HepG2 (cell line): ENCODE measurements around the gene NAIF1. TPM values are rescaled to one million over a fixed set of nuclear protein-coding genes. Genes with fewer than 3 reads are reported as not detected.

ENCODE experiments used
- ATAC-seq: fragments of 200-7000 bp; cut with Tn5 transposase; 3 replicates; pipeline ENCODE4 v1.9.1; 2020; ENCODE audit warnings: mild to moderate bottlenecking, moderate library complexity
- BruUV-seq: library from RNA; stranded (reverse); fragments of 400-500 nt; replicated peaks from 2 replicates; lab custom pipeline; 2021; lab: Mats Ljungman, UMichigan
- CTCF ChIA-PET: fragments of 300-600 bp; formaldehyde crosslinking; extraction: SDS; loops from one replicate; lab custom pipeline; 2021; ENCODE audit warnings: low total read pairs, inconsistent platforms, low intra/inter-chr PET ratio; lab: Yijun Ruan, JAX
- POLR2A ChIA-PET: fragments of 350-600 bp; sonication (Branson Sonifier 250); formaldehyde crosslinking; loops from one replicate; lab custom pipeline; 2020; ENCODE audit warnings: antibody characterized with exemption, inconsistent platforms; lab: Yijun Ruan, JAX
- DNase-seq: peaks from one replicate; pipeline ENCODE4 v3.0.0-alpha.2; 2015; ENCODE audit warnings: low spot score
- FAIRE-seq: peaks from 3 replicates; lab custom pipeline; 2011; peaks lifted over from hg19 to GRCh38; lab: Jason Lieb, UNC
- H2AFZ ChIP-seq: one replicate; pipeline ENCODE4 v1.6.1; 2011; ENCODE audit warnings: low read length, inconsistent platforms
- H3K27ac ChIP-seq: fragments of 300-600 bp; 3 replicates; pipeline ENCODE4 v1.8.0; 2011; ENCODE audit warnings: mixed run types, mild to moderate bottlenecking, mixed read lengths, low read length, inconsistent platforms; ENCODE audit not compliant: insufficient read depth; ENCODE audit errors: extremely low read length
- H3K27me3 ChIP-seq, 2 experiments: fragments of 200-600 bp in 1 of 2; 2 replicates in 1 of 2; 3 replicates in 1 of 2; pipeline versions ENCODE4 v1.6.0 to v1.8.0; 2011; ENCODE audit warnings: low read length in 2 of 2, mild to moderate bottlenecking in 2 of 2, moderate library complexity in 2 of 2, inconsistent platforms in 1 of 2; ENCODE audit not compliant: insufficient read depth in 2 of 2, control insufficient read depth in 1 of 2
- H3K36me3 ChIP-seq, 2 experiments: fragments of 200-600 bp in 1 of 2; replicated peaks in 1 of 2; 2 replicates in 1 of 2; 3 replicates in 1 of 2; pipeline versions ENCODE4 v1.5.1 to v1.8.0; 2011; ENCODE audit warnings: low read length in 2 of 2, inconsistent platforms in 1 of 2; ENCODE audit not compliant: insufficient read depth in 2 of 2, control insufficient read depth in 1 of 2
- H3K4me1 ChIP-seq: 2 replicates; pipeline ENCODE4 v1.5.1; 2012; ENCODE audit warnings: low read length, inconsistent platforms; ENCODE audit not compliant: insufficient read depth
- H3K4me2 ChIP-seq: 2 replicates; pipeline ENCODE4 v1.6.0; 2011; ENCODE audit warnings: low read depth, low read length, inconsistent platforms
- H3K4me3 ChIP-seq, 3 experiments: fragments of 200-600 bp in 1 of 3; sonication (generic), shearing (Covaris generic) in 1 of 3; replicated peaks in 1 of 3; 2 replicates each; pipeline ENCODE4 v1.5.1; 2011 to 2016; ENCODE audit warnings: low read length in 3 of 3, inconsistent platforms in 2 of 3, low read depth in 2 of 3, mild to moderate bottlenecking in 2 of 3, control low read depth in 1 of 3, mixed read lengths in 1 of 3; ENCODE audit not compliant: insufficient read depth in 1 of 3
- H3K79me2 ChIP-seq: one replicate; pipeline ENCODE4 v1.6.1; 2011; ENCODE audit warnings: low read length, inconsistent platforms; ENCODE audit not compliant: insufficient read depth
- H3K9ac ChIP-seq: 2 replicates; pipeline ENCODE4 v1.6.0; 2011; ENCODE audit warnings: mild to moderate bottlenecking, low read depth, low read length, inconsistent platforms; ENCODE audit not compliant: insufficient read depth
- H3K9me3 ChIP-seq: 2 replicates; pipeline ENCODE4 v1.5.1; 2012; ENCODE audit warnings: mild to moderate bottlenecking, low read length
- H4K20me1 ChIP-seq: 2 replicates; pipeline ENCODE4 v1.6.0; 2011; ENCODE audit warnings: inconsistent platforms, mild to moderate bottlenecking, low read length, moderate library complexity; ENCODE audit not compliant: insufficient read depth
- ARID2 ChIP-seq: sonication (generic); formaldehyde crosslinking; IDR thresholded peaks from 2 replicates; pipeline ENCODE4 v1.8.1; 2022; ENCODE audit warnings: mild to moderate bottlenecking, missing genetic modification reagents, borderline replicate concordance
- GATAD1 ChIP-seq: IDR thresholded peaks from 2 replicates; pipeline ENCODE4 v1.6.1; 2016; ENCODE audit warnings: missing genetic modification reagents, missing compliant biosample characterization
- MTA1 ChIP-seq: sonication (generic); formaldehyde crosslinking; IDR thresholded peaks from 2 replicates; pipeline ENCODE4 v1.4.0; 2020; ENCODE audit warnings: missing genetic modification reagents, mild to moderate bottlenecking, borderline replicate concordance
- TBX2 ChIP-seq: sonication (generic); formaldehyde crosslinking; IDR thresholded peaks from 2 replicates; pipeline ENCODE4 v1.5.0; 2020; ENCODE audit warnings: missing genetic modification reagents, mild to moderate bottlenecking, borderline replicate concordance
- ZNF280B ChIP-seq: sonication (generic); formaldehyde crosslinking; IDR thresholded peaks from 2 replicates; pipeline ENCODE4 v1.5.0; 2020; ENCODE audit warnings: missing genetic modification reagents, mild to moderate bottlenecking, borderline replicate concordance
- WGBS: methylation state at CpG from one replicate; pipeline ENCODE4 v1.1.6; 2017; ENCODE audit warnings: low lambda C conversion rate; 5-methylcytosine and 5-hydroxymethylcytosine counted together
- in situ Hi-C: cut with HindIII; loops from 2 replicates; pipeline ENCODE4 v1.10.0; 2017; ENCODE audit warnings: low pct_unique_long_range_greater_than_20kb; ENCODE audit not compliant: extremely low pct_ligation_motif_present
- intact Hi-C: fragments of 100-400 bp; cut with micrococcal nuclease; formaldehyde crosslinking; loops from one replicate; pipeline ENCODE4 v1.10.0; 2022; ENCODE audit not compliant: unreplicated experiment
- polyA plus RNA-seq, 8 experiments: library from polyadenylated mRNA; depleted of rRNA in 3 of 8; stranded (reverse) in 7 of 8; unstranded in 1 of 8; fragments of >200 nt; fragmentation: Illumina TruSeq in 4 of 8; extraction: Trizol in 4 of 8; gene quantifications; 2 replicates each; pipeline versions ENCODE4 v1.2.1 to v1.2.3, GENCODE V29; 2011 to 2016; ENCODE audit warnings: low read depth in 4 of 8, missing spikeins in 1 of 8, mixed read lengths in 1 of 8; ENCODE audit not compliant: insufficient read depth in 1 of 8
- total RNA-seq, 5 experiments: library from RNA; depleted of rRNA; stranded (reverse); fragments of >200 nt; fragmentation: Illumina TruSeq; extraction: Trizol; gene quantifications; 2 replicates each; pipeline ENCODE4 v1.2.3, GENCODE V29; 2016; ENCODE audit warnings: low read depth in 1 of 5

The NAIF1 gene
- total and polyA plus RNA-seq, 2 of the 13 experiments (the other 11 are each of a cell fraction or from before 2014, with no cell fraction given), result 6.0 to 6.9 TPM

GRCh38 chr9:128108269-128109049 lies 41.3 kb upstream of the NAIF1 start:
- TF ChIP-seq ZNF280B (CRISPR knock-in tag), result no peak
- TF ChIP-seq MTA1 (CRISPR knock-in tag), result no peak
- TF ChIP-seq TBX2 (CRISPR knock-in tag), result no peak
- TF ChIP-seq GATAD1 (CRISPR knock-in tag), result no peak
- no peak for TF ChIP-seq ARID2
- TF ChIP-seq, all 625 proteins: peak for 0
- intact Hi-C loops (no loop called here), in situ Hi-C loops (no loop called here)
- CTCF ChIA-PET, result no interaction called here
- Histone ChIP-seq H3K9ac (no peak overlapping the region), H3K27me3 (no peaks in the 10 kb centered on the region), H3K4me1 (peaks cover 76% of the 10 kb centered on the region), H3K27ac (peak overlapping the region; percentile 40), H3K79me2 (peaks cover 2% of the 10 kb centered on the region), H3K36me3 (peaks cover 18 to 35% of the 10 kb centered on the region in 2 experiments), H3K4me3 (no peak overlapping the region), H3K4me2 (no peak overlapping the region), H2AFZ (no peak overlapping the region), H3K9me3 (no peaks in the 10 kb centered on the region), H4K20me1 (no peaks in the 10 kb centered on the region)
- DNase-seq (no peak), FAIRE-seq (no peak), ATAC-seq (no peak)
- POLR2A ChIA-PET, result no interaction called here
- WGBS, result 96% methylated on average over 15 of the region's 15 CpGs
- BruUV-seq, result no TSS peak
